Activated CD8-positive, alpha-beta memory T cell treated with anti-CD3 and anti-CD28 coated beads, Interleukin-2, amount 50 U/mL, for 24 hours (primary cell): Measurements from ENCODE around the gene ANXA3.
"Not testable (repeated sequence)": the region's sequence is repeated elsewhere in the genome, so short reads cannot be mapped to it uniquely, and the experiment has no call there.

Experiments
- DNase-seq: peaks from one replicate; pipeline ENCODE4 v3.0.0-alpha.2; 2020; ENCODE audit errors: extremely low read depth

The ANXA3 gene

GRCh38 chr4:78543424-78544125 is 8.0 kb upstream of the ANXA3 start:
- DNase-seq, result no peak

DNA sequence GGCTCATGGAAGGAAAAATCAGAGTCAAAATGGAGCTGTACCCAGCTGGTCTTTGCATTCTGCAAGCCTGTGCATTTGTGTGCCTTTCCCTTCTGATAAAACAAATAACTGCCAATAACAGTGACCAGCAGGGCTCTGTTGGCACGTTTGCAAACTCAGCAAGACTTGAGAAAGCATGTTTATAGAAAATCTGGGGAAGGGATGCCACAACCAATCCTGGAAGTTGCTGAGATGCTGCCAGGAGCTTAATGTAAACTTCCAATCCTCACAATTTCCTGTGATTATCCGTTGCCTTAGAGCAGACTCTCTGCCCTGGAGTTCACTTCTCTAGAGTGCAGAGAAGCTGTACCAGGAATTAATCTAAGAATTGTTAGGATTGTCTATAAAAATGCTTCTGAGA is 6.9 kb upstream of the ANXA3 start:
- DNase-seq, result no peak

- DNase-seq, result no peak
Observed at GRCh38 chr4:78545275-78546246, 6.0 kb upstream of the ANXA3 start.

DNA sequence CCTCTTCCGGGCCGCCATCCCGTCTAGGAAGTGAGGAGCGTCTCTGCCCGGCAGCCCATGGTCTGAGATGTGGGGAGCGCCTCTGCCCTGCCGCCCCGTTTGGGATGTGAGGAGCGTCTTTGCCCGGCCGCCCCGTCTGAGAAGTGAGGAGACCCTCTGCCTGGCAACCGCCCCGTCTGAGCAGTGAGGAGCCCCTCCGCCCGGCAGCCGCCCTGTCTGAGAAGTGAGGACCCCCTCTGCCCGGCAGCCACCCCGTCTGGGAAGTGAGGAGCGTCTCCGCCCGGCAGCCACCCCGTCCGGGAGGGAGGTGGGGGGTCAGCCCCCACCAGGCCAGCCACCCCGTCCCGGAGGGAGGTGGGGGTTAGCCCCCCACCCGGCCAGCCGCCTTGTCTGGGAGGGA is 3.7 kb upstream of the ANXA3 start:
- DNase-seq, result not testable (repeated sequence)

DNA sequence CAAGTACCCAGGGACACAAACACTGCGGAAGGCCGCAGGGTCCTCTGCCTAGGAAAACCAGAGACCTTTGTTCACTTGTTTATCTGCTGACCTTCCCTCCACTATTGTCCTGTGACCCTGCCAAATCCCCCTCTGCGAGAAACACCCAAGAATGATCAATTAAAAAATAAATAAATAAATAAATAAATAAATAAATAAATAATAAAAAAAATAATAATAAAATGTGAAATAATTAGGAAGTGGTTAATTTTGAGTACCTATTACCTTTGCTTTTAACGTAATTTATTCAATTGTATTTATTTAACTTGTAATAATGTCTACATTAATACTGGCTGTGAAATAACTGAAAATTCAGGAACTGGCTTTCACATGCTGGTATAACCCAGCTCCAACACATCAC is 2.7 kb upstream of the ANXA3 start:
- DNase-seq, result not testable (repeated sequence)

- no peak for DNase-seq
Observed at GRCh38 chr4:78552389-78553042, 946 bp downstream of the ANXA3 start.

DNA sequence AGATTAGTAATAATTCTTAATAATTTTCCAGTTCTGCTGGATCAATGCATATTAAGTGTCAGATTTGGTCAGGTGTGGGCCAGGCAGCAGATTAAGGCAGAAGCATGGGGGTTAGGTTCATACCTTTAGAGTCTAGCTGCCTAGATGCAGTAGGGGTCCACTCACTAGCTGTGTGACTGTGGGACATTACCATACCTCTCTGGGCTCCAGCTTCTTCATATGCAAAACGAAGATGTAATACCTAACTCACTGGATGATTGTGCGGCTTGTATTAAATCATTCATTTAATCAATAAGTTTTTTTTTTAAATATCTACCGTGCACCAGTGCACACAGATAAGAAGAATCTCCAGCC is 1.4 kb downstream of the ANXA3 start:
- DNase-seq, result no peak

DNA sequence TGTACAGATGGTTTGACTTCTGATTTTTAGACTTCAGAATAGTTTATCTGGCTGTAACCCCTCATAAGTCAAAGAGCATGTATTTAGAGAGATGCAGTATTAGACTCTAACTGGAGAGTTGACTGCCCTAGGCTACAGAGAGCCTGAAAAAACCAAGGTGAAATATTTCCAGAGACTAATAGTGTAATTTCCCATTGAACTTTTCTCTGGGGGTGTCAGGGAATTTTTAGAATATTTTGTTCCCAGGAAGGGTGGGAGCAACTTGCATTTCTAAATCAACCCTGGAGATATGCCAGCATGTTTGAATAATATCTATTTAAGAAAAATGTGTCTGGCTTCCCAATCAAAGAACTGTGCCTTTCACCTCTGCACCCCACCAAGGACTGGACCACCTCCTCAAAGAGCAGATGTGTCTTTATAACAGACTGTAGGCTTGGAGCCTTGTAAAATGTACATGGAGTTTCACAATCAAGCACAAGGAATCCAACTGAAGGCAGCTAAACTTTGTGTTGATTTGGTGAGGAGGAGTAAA is 2.0 kb downstream of the ANXA3 start:
- DNase-seq, result no peak

GRCh38 chr4:78556665-78557064 is 5.1 kb downstream of the ANXA3 start:
- no peak for DNase-seq

GRCh38 chr4:78557841-78558240 is 6.3 kb downstream of the ANXA3 start:
- no peak for DNase-seq

GRCh38 chr4:78558410-78558809 is 6.8 kb downstream of the ANXA3 start:
- DNase-seq, result no peak

DNA sequence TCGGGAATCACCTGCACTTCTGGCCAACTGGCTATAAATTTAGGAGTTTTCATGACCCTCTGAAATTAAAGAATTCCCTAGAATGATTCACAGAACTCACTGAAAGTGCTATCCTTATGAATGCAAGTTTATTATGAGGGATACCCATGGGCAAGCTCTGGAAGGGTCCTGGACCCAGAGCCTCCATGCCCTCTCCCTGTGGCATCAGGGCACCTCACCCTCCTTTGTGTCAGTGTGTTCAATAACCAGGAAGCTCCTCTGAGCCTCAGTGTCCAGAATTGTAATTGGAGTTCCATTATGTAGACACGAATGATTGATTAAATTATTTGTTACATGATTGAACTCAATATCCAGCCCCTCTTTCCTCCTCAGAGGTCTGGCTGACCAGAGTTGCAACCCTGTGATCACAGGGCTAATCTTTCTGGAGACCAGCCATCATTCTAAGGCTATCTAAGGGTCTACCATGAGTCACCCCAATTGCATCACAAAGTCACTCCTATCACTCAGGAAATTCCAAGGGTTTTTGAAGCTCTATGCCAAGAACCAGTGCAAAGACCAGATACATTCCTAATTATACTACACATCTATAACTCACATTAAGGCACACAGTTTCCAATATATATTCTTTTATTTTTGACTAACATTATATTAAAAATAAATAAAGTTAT is 8.9 kb downstream of the ANXA3 start:
- DNase-seq, result no peak

DNA sequence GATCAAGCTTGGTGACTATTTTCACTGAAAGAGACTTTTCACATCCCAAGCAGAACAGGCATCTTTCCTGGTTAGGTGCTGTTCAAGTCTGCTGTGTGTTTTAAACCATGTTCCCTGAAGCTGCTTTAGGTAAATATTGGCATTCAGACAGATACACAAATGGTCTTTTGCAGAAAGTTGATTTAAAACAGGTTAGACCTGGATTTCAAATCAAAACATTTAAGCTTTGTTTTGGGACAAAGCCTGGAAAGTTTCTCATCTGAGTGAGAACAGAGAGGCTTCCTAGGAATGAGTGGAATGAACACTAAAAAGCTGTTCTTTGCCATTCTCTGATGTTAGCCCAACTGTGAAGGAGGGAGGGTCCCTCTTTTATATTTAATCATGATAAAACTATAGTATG is 10.1 kb downstream of the ANXA3 start:
- DNase-seq, result no peak

GRCh38 chr4:78562687-78563086 is 11.1 kb downstream of the ANXA3 start:
- DNase-seq, result no peak

GRCh38 chr4:78565971-78566372 is 14.4 kb downstream of the ANXA3 start:
- DNase-seq, result no peak

- DNase-seq, result no peak
Observed at GRCh38 chr4:78566834-78567499, 15.4 kb downstream of the ANXA3 start.

DNA sequence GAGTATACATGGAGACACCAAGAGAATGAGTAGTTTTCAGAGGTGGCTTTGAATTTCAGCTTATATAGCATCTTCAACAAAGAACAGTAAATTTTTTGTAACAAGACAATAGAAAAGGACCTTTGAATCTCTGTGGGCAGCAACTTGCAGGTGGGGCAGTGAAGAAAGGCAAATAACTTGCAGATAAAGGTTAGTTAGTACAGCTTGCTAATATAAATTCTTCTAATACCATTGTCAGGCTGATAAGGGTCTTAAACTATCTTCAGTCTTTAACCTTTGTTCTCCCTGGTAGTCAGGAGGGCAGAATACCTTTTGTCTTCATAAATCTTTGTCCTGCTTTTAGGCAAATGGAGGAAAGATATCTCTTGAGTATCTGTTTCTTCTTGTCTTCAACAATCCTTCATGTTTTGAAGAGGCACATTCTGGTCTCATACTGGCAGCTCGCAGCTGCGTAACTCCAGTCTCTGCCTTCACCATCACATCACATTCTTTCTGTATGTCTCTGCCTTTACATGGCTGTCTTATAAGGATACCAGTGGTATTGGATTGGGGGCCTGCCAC is 16.0 kb downstream of the ANXA3 start:
- no peak for DNase-seq

DNA sequence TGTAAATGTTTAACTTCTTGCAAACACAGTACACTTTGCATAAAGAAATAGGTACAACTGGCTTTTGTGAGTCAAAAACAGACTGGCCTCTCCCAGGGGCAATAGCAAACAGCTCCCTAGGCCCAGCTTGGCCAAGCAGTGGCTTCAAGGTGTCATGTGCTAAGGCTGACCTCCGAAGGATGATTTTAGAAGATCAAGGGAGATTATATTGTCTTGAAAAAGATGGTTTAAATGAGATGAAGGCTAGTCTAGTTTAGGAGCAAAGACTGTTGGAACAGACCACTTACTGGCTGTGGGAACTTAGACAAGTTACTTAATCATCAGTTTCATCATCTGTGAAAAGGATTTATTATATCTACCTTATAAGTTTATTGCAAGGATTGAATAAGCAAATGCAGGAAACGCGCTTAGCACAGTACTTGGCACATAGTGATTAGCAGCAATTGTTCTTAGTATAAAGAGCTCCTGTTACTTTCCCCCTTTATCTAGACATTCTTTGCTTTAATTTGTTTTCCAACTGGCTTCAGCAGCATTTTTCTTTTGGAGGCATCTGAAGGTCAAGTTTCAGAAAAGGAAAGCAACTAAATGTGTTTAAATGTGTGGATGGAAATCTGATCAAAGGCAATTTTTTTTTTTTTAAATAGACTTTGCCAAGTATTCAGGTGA is 17.2 kb downstream of the ANXA3 start:
- DNase-seq, result no peak

GRCh38 chr4:78569306-78569821 is 17.8 kb downstream of the ANXA3 start:
- DNase-seq, result no peak

DNA sequence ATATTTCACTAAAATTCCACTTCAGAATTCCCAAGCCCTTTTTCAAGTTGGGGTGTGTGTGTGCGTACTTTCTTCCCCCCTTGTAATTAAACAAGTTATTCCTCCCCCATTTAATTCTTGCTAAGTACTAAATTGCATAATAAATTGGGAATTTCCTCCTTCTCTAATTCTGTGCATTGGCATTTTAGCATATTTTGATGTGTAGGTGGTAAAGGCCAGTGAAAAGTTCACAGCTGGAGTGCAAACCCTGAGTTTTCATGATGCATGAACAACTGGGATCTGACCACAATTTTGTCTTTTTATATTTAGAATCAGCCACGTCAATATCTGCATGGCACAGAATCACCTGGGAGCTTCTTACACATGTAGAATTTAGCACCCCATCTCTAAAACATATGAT is 18.5 kb downstream of the ANXA3 start:
- DNase-seq, result no peak
